OCI-LY3 (cell line): ENCODE results near the gene SCN4B.

Experiments used
- H2AFZ ChIP-seq: fragments of 200-600, 300-600 bp; shearing (Covaris generic); 2 replicates; pipeline ENCODE4 v1.6.0; 2014; ENCODE audit warnings: antibody characterized with exemption, low read depth, low read length
- H3K27ac ChIP-seq: fragments of 200-600, 300-600 bp; sonication (generic); 2 replicates; pipeline ENCODE4 v1.5.1; 2014; ENCODE audit warnings: mild to moderate bottlenecking, low read length, moderate library complexity, mixed read lengths
- H3K27me3 ChIP-seq: fragments of 200-600, 300-600 bp; sonication (generic); 2 replicates; pipeline ENCODE4 v1.6.1; 2014; ENCODE audit warnings: low read depth, low read length, mixed read lengths
- H3K36me3 ChIP-seq: fragments of 200-600, 300-600 bp; sonication (generic); replicated peaks from 2 replicates; pipeline ENCODE3; 2014; ENCODE audit warnings: low read depth, low read length, mixed read lengths
- H3K4me1 ChIP-seq: fragments of 300-600, 200-600 bp; sonication (generic); 2 replicates; pipeline ENCODE4 v1.6.1; 2014; ENCODE audit warnings: low read length, mixed read lengths
- H3K4me2 ChIP-seq: fragments of 200-600, 300-600 bp; sonication (generic); 2 replicates; pipeline ENCODE4 v1.6.1; 2014; ENCODE audit warnings: low read length, mixed read lengths
- H3K4me3 ChIP-seq: fragments of 300-600, 200-600 bp; sonication (generic); 2 replicates; pipeline ENCODE4 v1.5.1; 2014; ENCODE audit warnings: antibody characterized with exemption, mild to moderate bottlenecking, low read length, moderate library complexity
- H3K79me2 ChIP-seq: fragments of 300-600, 200-600 bp; shearing (Covaris generic); 2 replicates; pipeline ENCODE4 v1.6.1; 2014; ENCODE audit warnings: mild to moderate bottlenecking, low read length, mixed read lengths
- H3K9ac ChIP-seq: fragments of 300-600, 200-600 bp; shearing (Covaris generic); 2 replicates; pipeline ENCODE4 v1.6.0; 2014; ENCODE audit warnings: mild to moderate bottlenecking, low read length, moderate library complexity
- H3K9me3 ChIP-seq: fragments of 200-600, 300-600 bp; shearing (Covaris generic); 2 replicates; pipeline ENCODE4 v1.6.1; 2014; ENCODE audit warnings: low read length, mixed read lengths; ENCODE audit not compliant: insufficient read depth
- H4K20me1 ChIP-seq: fragments of 200-600, 300-600 bp; sonication (generic); 2 replicates; pipeline ENCODE4 v1.6.1; 2016; ENCODE audit warnings: low read length, mixed read lengths; ENCODE audit not compliant: insufficient read depth
- EZH2phosphoT487 ChIP-seq: fragments of 200-600 bp; shearing (Covaris generic); IDR thresholded peaks from 2 replicates; pipeline ENCODE4 v1.6.1; 2018; ENCODE audit warnings: antibody characterized with exemption, mixed run types, low read depth
- TF ChIP-seq, protein P1 (sequence below): fragments of 200-600, 300-600 bp; sonication (generic); IDR thresholded peaks from 2 replicates; pipeline ENCODE4 v1.5.1; 2014; ENCODE audit warnings: antibody characterized with exemption, low read length, low read depth

Gene SCN4B

DNA sequence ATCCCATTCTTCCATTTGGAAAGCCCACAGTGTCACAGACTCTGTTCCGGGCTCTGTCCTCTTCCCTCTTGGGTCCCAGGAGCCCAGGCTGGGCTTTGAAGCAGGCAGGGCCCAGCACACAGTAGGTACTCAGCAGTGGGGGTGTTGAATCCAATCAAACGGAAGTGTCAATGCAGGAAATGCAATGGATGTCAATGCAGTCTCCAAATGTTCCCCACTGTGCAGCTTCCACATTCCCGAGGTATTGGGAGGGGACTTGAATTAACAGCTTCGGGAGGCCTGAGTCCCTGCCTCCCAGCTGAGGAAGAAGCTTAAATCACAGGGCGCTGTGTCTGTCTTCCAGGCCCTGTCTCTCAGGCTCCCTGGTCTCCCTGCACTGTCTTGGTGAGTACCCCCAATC lies 44.1 kb downstream of the SCN4B start:
- Histone ChIP-seq H3K4me3 (no peak overlapping the region), H2AFZ (no peak overlapping the region), H3K27ac (no peak overlapping the region), H3K9me3 (no peaks in the 10 kb centered on the region), H3K27me3 (no peaks in the 10 kb centered on the region), H3K9ac (no peak overlapping the region), H3K4me2 (no peak overlapping the region), H3K36me3 (no peaks in the 10 kb centered on the region), H4K20me1 (no peaks in the 10 kb centered on the region), H3K4me1 (no peaks in the 10 kb centered on the region), H3K79me2 (no peaks in the 10 kb centered on the region)
- no peak for TF ChIP-seq EZH2phosphoT487
- TF ChIP-seq, protein P1, sequence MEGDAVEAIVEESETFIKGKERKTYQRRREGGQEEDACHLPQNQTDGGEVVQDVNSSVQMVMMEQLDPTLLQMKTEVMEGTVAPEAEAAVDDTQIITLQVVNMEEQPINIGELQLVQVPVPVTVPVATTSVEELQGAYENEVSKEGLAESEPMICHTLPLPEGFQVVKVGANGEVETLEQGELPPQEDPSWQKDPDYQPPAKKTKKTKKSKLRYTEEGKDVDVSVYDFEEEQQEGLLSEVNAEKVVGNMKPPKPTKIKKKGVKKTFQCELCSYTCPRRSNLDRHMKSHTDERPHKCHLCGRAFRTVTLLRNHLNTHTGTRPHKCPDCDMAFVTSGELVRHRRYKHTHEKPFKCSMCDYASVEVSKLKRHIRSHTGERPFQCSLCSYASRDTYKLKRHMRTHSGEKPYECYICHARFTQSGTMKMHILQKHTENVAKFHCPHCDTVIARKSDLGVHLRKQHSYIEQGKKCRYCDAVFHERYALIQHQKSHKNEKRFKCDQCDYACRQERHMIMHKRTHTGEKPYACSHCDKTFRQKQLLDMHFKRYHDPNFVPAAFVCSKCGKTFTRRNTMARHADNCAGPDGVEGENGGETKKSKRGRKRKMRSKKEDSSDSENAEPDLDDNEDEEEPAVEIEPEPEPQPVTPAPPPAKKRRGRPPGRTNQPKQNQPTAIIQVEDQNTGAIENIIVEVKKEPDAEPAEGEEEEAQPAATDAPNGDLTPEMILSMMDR = no peak

DNA sequence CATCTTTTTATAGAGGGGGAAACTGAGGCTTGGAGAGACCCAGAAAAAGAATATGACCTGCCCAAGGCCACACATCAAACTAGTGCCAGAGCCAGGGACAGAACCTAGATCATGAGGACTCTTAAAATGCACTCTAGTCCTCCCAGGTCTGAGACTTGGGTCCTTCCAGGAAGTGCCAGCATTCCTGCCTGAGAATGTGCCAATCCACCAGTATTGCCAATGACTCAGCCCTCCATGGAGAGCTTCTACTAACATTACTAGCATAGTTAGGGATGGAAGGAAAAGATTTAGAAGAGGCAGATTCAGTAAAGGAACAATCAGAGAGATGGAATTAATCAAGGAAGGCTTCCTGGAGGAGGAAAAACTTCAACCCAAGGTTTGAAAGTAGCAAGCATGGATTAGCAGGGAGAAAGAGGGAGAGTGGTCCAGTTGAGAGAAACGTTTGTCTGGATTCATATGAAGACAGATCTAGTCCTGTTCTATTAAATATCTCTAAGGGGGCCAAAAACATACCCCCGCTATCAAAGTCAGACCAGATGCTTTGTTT lies 45.8 kb downstream of the SCN4B start:
- H3K27ac ChIP-seq = no peak overlapping the region
- no peaks in the 10 kb centered on the region for H3K36me3 ChIP-seq
- no peak for TF ChIP-seq EZH2phosphoT487
- TF ChIP-seq, protein P1 = no peak
- no peaks in the 10 kb centered on the region for H3K9me3 ChIP-seq
- no peak overlapping the region for H2AFZ ChIP-seq
- no peaks in the 10 kb centered on the region for H3K4me1 ChIP-seq
- no peaks in the 10 kb centered on the region for H4K20me1 ChIP-seq
- no peak overlapping the region for H3K4me2 ChIP-seq
- no peak overlapping the region for H3K9ac ChIP-seq
- no peaks in the 10 kb centered on the region for H3K79me2 ChIP-seq
- no peak overlapping the region for H3K4me3 ChIP-seq
- H3K27me3 ChIP-seq = no peaks in the 10 kb centered on the region

DNA sequence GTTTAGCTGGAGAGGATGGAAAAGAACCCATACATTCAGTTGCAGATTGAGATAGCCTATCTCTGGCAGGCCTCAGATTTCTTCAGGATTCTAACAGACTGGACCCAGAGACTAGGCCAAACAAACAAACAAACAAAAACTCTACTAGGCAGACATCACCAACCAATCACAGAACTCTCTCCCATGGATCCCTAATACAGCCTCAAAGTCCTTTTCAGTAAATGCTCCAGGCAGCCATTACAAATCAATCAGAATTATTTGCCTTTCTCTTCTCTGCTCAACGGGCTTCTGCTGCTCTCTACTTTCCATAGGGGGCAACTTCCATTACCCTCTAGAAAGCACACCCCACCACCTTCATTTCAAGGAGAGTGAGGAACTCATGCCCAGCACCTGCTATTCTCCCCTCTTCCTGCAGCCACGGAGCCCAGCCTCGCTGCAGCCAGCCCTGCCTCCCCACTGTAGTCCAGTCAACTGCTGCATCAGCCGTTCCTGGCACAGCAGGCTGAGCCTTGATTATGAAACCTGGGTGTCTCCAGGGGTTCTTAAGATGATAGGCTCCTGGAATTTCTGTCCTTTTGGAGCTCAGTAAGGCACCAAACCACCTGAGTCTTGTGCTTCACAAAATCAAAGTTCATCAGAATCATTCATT lies 46.8 kb downstream of the SCN4B start:
- Histone ChIP-seq H3K79me2 (no peaks in the 10 kb centered on the region), H3K9ac (no peak overlapping the region), H3K4me2 (no peak overlapping the region), H3K4me1 (no peaks in the 10 kb centered on the region), H3K9me3 (no peaks in the 10 kb centered on the region), H3K4me3 (no peak overlapping the region), H3K36me3 (no peaks in the 10 kb centered on the region), H2AFZ (no peak overlapping the region), H4K20me1 (no peaks in the 10 kb centered on the region), H3K27me3 (no peaks in the 10 kb centered on the region), H3K27ac (no peak overlapping the region)
- TF ChIP-seq EZH2phosphoT487 = no peak
- TF ChIP-seq, protein P1 = no peak

DNA sequence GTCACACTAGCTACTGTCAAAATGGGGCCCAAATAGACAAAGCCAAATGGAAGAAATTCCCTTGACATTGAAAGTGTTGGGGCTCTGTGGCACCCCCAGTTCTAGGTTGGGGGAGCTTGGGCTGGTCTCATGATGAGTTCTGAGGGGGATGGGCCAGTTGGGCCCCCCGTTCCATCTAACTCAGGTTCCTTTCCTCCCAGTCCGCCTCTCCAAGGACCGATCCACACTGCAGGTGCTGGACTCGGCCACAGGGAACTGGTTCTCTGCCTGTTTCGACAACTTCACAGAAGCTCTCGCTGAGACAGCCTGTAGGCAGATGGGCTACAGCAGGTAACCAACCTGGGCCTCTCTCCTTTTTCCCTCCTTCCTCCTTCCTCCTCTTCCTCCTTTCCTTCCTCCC lies 48.1 kb downstream of the SCN4B start:
- H3K4me1 ChIP-seq = no peaks in the 10 kb centered on the region
- H2AFZ ChIP-seq = no peak overlapping the region
- no peaks in the 10 kb centered on the region for H3K36me3 ChIP-seq
- no peak for TF ChIP-seq EZH2phosphoT487
- TF ChIP-seq, protein P1 = no peak
- no peak overlapping the region for H3K4me2 ChIP-seq
- H3K9ac ChIP-seq = no peak overlapping the region
- H3K9me3 ChIP-seq = no peaks in the 10 kb centered on the region
- H3K79me2 ChIP-seq = no peaks in the 10 kb centered on the region
- no peak overlapping the region for H3K4me3 ChIP-seq
- H4K20me1 ChIP-seq = no peaks in the 10 kb centered on the region
- H3K27ac ChIP-seq = no peak overlapping the region
- peaks cover 3% of the 10 kb centered on the region; the same call in 1 of the 2 replicates for H3K27me3 ChIP-seq
